ENCODE data around the gene TMEM203. TPM values are rescaled to one million over a fixed set of nuclear protein-coding genes. Genes with fewer than 3 reads are reported as not detected.

Gene TMEM203
- total and polyA plus RNA-seq, 10 of the 15 experiments (the other 5 are each of a cell fraction or from before 2014, with no cell fraction given): 7.2 to 68.1 (median 33.8) TPM

DNA sequence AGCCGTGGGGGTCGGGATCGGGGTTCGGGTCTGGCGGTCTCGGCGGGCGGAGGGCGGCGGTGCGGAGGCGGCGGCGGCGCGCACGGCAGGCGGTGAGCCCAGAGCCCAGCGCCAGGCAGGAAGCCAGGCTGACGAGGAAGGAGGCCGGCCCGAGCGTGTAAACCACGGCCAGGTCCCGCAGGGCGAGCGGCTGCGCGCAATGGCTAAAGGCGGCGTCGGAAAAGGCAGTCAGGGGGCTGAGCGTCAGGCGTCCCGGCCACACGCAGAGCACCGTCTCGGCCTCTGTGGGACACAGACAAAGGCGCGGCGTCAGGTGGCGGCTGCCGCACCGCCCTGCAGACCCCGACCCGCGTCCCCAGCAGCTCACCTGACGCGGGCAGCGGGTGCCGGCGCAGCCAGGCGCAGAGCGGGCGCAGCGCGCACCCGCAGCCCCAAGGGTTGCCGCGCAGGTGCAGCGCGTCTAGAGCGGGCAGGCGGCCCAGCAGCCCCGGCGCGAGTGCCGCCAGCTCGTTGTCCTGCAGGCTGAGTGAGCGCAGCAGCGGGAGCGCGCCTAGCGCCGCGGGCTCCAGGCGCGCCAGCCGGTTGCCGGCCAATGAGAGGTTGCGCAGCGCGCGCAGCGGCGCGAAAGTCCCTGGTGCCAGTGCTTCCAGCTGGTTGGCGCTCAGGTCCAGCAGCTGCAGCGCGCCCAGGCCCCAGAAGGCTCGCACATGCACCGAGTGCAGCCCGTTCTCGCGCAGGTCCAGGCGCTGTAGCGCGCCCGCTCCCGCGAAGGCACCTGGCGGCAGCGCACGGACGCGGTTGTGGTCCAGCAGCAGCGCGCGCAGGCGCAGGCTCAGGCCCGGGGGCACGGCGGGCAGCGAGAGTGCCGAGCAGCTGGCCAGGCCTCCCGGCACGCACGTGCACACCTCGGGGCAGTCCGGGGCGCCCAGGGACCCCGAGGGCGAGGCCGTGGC is 36.3 kb downstream of the TMEM203 start (continued):
- TF ChIP-seq BMI1 (IDR thresholded peaks at IDR 0.05; ENCODE audit: borderline replicate concordance): no peak
- TF ChIP-seq, protein P1, sequence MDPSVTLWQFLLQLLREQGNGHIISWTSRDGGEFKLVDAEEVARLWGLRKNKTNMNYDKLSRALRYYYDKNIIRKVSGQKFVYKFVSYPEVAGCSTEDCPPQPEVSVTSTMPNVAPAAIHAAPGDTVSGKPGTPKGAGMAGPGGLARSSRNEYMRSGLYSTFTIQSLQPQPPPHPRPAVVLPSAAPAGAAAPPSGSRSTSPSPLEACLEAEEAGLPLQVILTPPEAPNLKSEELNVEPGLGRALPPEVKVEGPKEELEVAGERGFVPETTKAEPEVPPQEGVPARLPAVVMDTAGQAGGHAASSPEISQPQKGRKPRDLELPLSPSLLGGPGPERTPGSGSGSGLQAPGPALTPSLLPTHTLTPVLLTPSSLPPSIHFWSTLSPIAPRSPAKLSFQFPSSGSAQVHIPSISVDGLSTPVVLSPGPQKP (IDR thresholded peaks at IDR 0.05; ENCODE audit: low read depth, low read length): no peak
- TF ChIP-seq LARP7 (IDR thresholded peaks at IDR 0.05): peak; percentile 79; the same call in 1 of the 2 replicates
- TF ChIP-seq SUZ12 (IDR thresholded peaks at IDR 0.05; ENCODE audit: unreplicated experiment): no peak
- TF ChIP-seq, protein P2, sequence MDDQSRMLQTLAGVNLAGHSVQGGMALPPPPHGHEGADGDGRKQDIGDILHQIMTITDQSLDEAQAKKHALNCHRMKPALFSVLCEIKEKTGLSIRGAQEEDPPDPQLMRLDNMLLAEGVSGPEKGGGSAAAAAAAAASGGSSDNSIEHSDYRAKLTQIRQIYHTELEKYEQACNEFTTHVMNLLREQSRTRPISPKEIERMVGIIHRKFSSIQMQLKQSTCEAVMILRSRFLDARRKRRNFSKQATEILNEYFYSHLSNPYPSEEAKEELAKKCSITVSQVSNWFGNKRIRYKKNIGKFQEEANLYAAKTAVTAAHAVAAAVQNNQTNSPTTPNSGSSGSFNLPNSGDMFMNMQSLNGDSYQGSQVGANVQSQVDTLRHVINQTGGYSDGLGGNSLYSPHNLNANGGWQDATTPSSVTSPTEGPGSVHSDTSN (IDR thresholded peaks at IDR 0.05; ENCODE audit: insufficient replicate concordance, low read depth, low read length): no peak

DNA sequence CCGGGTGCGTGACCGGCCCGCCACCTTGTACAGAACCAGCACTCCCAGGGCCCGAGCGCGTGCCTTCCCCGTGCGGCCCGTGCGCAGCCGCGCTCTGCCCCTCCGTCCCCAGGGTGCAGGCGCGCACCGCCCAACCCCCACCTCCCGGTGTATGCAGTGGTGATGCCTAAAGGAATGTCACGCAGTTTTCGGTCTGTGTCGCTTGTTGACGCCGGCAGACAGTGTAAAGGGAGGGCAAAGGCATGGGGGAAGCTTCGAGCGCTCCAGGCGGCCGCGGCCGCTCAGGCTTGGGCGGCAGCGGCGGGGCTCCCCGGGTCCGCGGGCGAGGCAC is 36.9 kb downstream of the TMEM203 start:
- no TSS peak for BruUV-seq (replicated peaks)
- Histone ChIP-seq H3K4me2 (ENCODE audit: control insufficient read depth, insufficient read depth) (peak overlapping the region; percentile 82), H3K27me3 (replicated peaks in 1 of 2; ENCODE audit: control insufficient read depth in 2 of 2, insufficient read depth in 2 of 2, low read length in 1 of 2) (peaks cover 0 to 8% of the 10 kb centered on the region in 2 experiments; a peak in 3 of 4 replicates), H2AFZ (ENCODE audit: control insufficient read depth, low read depth, low read length) (no peak overlapping the region), H3K4me3 (no peak overlapping the region), H3K9me3 (replicated peaks; ENCODE audit: control insufficient read depth, insufficient read depth, low read length) (no peaks in the 10 kb centered on the region), H3K4me1 (ENCODE audit: control insufficient read depth, insufficient read depth, low read length) (peaks cover 8% of the 10 kb centered on the region; the same call in 1 of the 2 replicates), H3K36me3 (ENCODE audit: control insufficient read depth in 2 of 2, insufficient read depth in 2 of 2, low read length in 1 of 2) (no peaks in the 10 kb centered on the region), H3K79me2 (ENCODE audit: control insufficient read depth, insufficient read depth, low read length) (no peaks in the 10 kb centered on the region), H3K27ac (ENCODE audit: control insufficient read depth, insufficient read depth) (no peak overlapping the region), H4K20me1 (ENCODE audit: control insufficient read depth, insufficient read depth) (no peaks in the 10 kb centered on the region), H3K9ac (ENCODE audit: control insufficient read depth, insufficient read depth, low read length) (no peak overlapping the region)
- ChIA-PET RAD21 (ENCODE audit: unreplicated experiment) (interaction anchor here (0.8 to 4.3 kb wide), 5 partner anchors 18 to 73 kb away, joined by 3 to 25 read pairs (median 3); no protein-coding TSS in a partner anchor), SMC1A (ENCODE audit: uncharacterized antibody, unreplicated experiment) (interaction anchor here (1.0 kb wide), 1 partner anchor 11 kb away, joined by 3 read pairs; no protein-coding TSS in a partner anchor), POLR2A (interaction anchor here (0.9 to 4.4 kb wide), 6 partner anchors 10 to 82 kb away, joined by 3 to 37 read pairs (median 8); partner anchors contain the start of gene MAN1B1), CTCF (interaction anchor here (1.4 kb wide), 1 partner anchor 38 kb away, joined by 3 read pairs; no protein-coding TSS in a partner anchor)
- under 1% methylated on average over 19 of the region's 36 CpGs for WGBS (ENCODE audit: insufficient coverage, insufficient replicate concordance, low lambda C conversion rate, missing lambda C conversion rate)
- ATAC-seq (peak; percentile 20), DNase-seq (ENCODE audit: low read depth, low spot score) (no peak), FAIRE-seq (no peak)
- TF ChIP-seq, protein P3, sequence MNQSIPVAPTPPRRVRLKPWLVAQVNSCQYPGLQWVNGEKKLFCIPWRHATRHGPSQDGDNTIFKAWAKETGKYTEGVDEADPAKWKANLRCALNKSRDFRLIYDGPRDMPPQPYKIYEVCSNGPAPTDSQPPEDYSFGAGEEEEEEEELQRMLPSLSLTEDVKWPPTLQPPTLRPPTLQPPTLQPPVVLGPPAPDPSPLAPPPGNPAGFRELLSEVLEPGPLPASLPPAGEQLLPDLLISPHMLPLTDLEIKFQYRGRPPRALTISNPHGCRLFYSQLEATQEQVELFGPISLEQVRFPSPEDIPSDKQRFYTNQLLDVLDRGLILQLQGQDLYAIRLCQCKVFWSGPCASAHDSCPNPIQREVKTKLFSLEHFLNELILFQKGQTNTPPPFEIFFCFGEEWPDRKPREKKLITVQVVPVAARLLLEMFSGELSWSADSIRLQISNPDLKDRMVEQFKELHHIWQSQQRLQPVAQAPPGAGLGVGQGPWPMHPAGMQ (IDR thresholded peaks at IDR 0.05; ENCODE audit: borderline replicate concordance): no peak
- TF ChIP-seq, protein P4, sequence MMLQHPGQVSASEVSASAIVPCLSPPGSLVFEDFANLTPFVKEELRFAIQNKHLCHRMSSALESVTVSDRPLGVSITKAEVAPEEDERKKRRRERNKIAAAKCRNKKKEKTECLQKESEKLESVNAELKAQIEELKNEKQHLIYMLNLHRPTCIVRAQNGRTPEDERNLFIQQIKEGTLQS (IDR thresholded peaks at IDR 0.05; ENCODE audit: borderline replicate concordance, extremely low read depth, low read depth, low read length): no peak
- peak; percentile 88 for TF ChIP-seq SUZ12 (IDR thresholded peaks at IDR 0.05; ENCODE audit: unreplicated experiment)
- TF ChIP-seq, protein P5, sequence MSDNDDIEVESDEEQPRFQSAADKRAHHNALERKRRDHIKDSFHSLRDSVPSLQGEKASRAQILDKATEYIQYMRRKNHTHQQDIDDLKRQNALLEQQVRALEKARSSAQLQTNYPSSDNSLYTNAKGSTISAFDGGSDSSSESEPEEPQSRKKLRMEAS (IDR thresholded peaks at IDR 0.05; ENCODE audit: low read depth, low read length): peak; percentile 43; the same call in 1 of the 2 replicates
- peak; percentile 26 to 71; a peak in 3 of 4 replicates for TF ChIP-seq BHLHE40 (IDR thresholded peaks at IDR 0.05; ENCODE audit: borderline replicate concordance in 1 of 2, low read depth in 2 of 2, low read length in 1 of 2)
- intact Hi-C loops (cut with micrococcal nuclease; ENCODE audit: unreplicated experiment): no loop called here
- in situ Hi-C loops (cut with MboI): no loop called here

Data from GM12878 (cell line).